ENCODE data around the gene RPRD1B.
A peak's percentile ranks its signal among the peaks of the same experiment; 100 is the strongest.
"Not testable (repeated sequence)": the region's sequence is repeated elsewhere in the genome, so short reads cannot be mapped to it uniquely, and the experiment has no call there.

The RPRD1B gene

GRCh38 chr20:38107386-38107785 lies 73.8 kb downstream of the RPRD1B start:
- DNase-seq (ENCODE audit: low read depth) = not testable (repeated sequence)

GRCh38 chr20:38107916-38108315 lies 74.4 kb downstream of the RPRD1B start:
- DNase-seq (ENCODE audit: low read depth) = not testable (repeated sequence)

- DNase-seq (ENCODE audit: low read depth) = peak; percentile 96
Observed at GRCh38 chr20:38108438-38108985, 75.0 kb downstream of the RPRD1B start.

- DNase-seq (ENCODE audit: low read depth) = peak; percentile 77
Observed at GRCh38 chr20:38108986-38109541, 75.5 kb downstream of the RPRD1B start.

- DNase-seq (ENCODE audit: low read depth) = peak; percentile 100
Observed at GRCh38 chr20:38109591-38110524, 76.3 kb downstream of the RPRD1B start.

- DNase-seq (ENCODE audit: low read depth) = no peak
Observed at GRCh38 chr20:38110525-38111178, 77.1 kb downstream of the RPRD1B start.

GRCh38 chr20:38111366-38112232 lies 78.1 kb downstream of the RPRD1B start:
- no peak for DNase-seq (ENCODE audit: low read depth)

- DNase-seq (ENCODE audit: low read depth) = no peak
Observed at GRCh38 chr20:38112261-38112929, 78.8 kb downstream of the RPRD1B start.

GRCh38 chr20:38112930-38113294 lies 79.4 kb downstream of the RPRD1B start:
- DNase-seq (ENCODE audit: low read depth) = no peak

- peak; percentile 59 for DNase-seq (ENCODE audit: low read depth)
Observed at GRCh38 chr20:38113401-38114325, 80.1 kb downstream of the RPRD1B start.

- peak; percentile 84 for DNase-seq (ENCODE audit: low read depth)
Observed at GRCh38 chr20:38114353-38114791, 80.8 kb downstream of the RPRD1B start.

GRCh38 chr20:38115205-38115604 lies 81.7 kb downstream of the RPRD1B start:
- no peak for DNase-seq (ENCODE audit: low read depth)

- no peak for DNase-seq (ENCODE audit: low read depth)
Observed at GRCh38 chr20:38115896-38116295, 82.3 kb downstream of the RPRD1B start.

GRCh38 chr20:38116409-38117165 lies 83.0 kb downstream of the RPRD1B start:
- DNase-seq (ENCODE audit: low read depth) = no peak

- no peak for DNase-seq (ENCODE audit: low read depth)
Observed at GRCh38 chr20:38117205-38117604, 83.7 kb downstream of the RPRD1B start.

GRCh38 chr20:38117635-38118034 lies 84.1 kb downstream of the RPRD1B start:
- DNase-seq (ENCODE audit: low read depth) = peak; percentile 93

- peak; percentile 85 for DNase-seq (ENCODE audit: low read depth)
Observed at GRCh38 chr20:38119446-38119845, 85.9 kb downstream of the RPRD1B start.

- no peak for DNase-seq (ENCODE audit: low read depth)
Observed at GRCh38 chr20:38120625-38120988, 87.1 kb downstream of the RPRD1B start.

GRCh38 chr20:38121741-38122140 lies 88.2 kb downstream of the RPRD1B start:
- no peak for DNase-seq (ENCODE audit: low read depth)
